ENCODE results near the gene SEC61A2.
"Not testable (repeated sequence)": the region's sequence is repeated elsewhere in the genome, so short reads cannot be mapped to it uniquely, and the experiment has no call there.

SEC61A2 gene

GRCh38 chr10:12129222-12130111 lies at the start of gene SEC61A2:
SEC61A2 (plus strand) TSS chr10:12129677; CDS start chr10:12129788, 111 bp downstream.
- DNase-seq (ENCODE audit: low read depth in 4 of 4, low spot score in 1 of 4) = peak; percentile 97 to 98 (median 98)

- no peak for DNase-seq (ENCODE audit: low read depth in 4 of 4, low spot score in 1 of 4)
Observed at GRCh38 chr10:12081470-12081869, 48.0 kb upstream of the SEC61A2 start.

- DNase-seq (ENCODE audit: low read depth in 4 of 4, low spot score in 1 of 4) = no peak
Observed at GRCh38 chr10:12081879-12082557, 47.5 kb upstream of the SEC61A2 start.

GRCh38 chr10:12088919-12089318 lies 40.6 kb upstream of the SEC61A2 start:
- DNase-seq (ENCODE audit: low read depth in 4 of 4, low spot score in 1 of 4) = no peak

GRCh38 chr10:12091421-12091820 lies 38.1 kb upstream of the SEC61A2 start:
- no peak for DNase-seq (ENCODE audit: low read depth in 4 of 4, low spot score in 1 of 4)

- DNase-seq (ENCODE audit: low read depth in 4 of 4, low spot score in 1 of 4) = not testable (repeated sequence)
Observed at GRCh38 chr10:12097361-12097760, 32.1 kb upstream of the SEC61A2 start.

GRCh38 chr10:12097791-12098190 lies 31.7 kb upstream of the SEC61A2 start:
- DNase-seq (ENCODE audit: low read depth in 4 of 4, low spot score in 1 of 4) = no peak

GRCh38 chr10:12098966-12099365 lies 30.5 kb upstream of the SEC61A2 start:
- DNase-seq (ENCODE audit: low read depth in 4 of 4, low spot score in 1 of 4) = no peak

- DNase-seq (ENCODE audit: low read depth in 4 of 4, low spot score in 1 of 4) = no peak
Observed at GRCh38 chr10:12103802-12104201, 25.7 kb upstream of the SEC61A2 start.

GRCh38 chr10:12107781-12108180 lies 21.7 kb upstream of the SEC61A2 start:
- no peak for DNase-seq (ENCODE audit: low read depth in 4 of 4, low spot score in 1 of 4)

GRCh38 chr10:12109286-12109685 lies 20.2 kb upstream of the SEC61A2 start:
- no peak for DNase-seq (ENCODE audit: low read depth in 4 of 4, low spot score in 1 of 4)

GRCh38 chr10:12111528-12111927 lies 17.9 kb upstream of the SEC61A2 start:
- no peak for DNase-seq (ENCODE audit: low read depth in 4 of 4, low spot score in 1 of 4)

GRCh38 chr10:12113627-12114026 lies 15.8 kb upstream of the SEC61A2 start:
- DNase-seq (ENCODE audit: low read depth in 4 of 4, low spot score in 1 of 4) = no peak

- DNase-seq (ENCODE audit: low read depth in 4 of 4, low spot score in 1 of 4) = no peak
Observed at GRCh38 chr10:12121673-12122072, 7.8 kb upstream of the SEC61A2 start.

GRCh38 chr10:12130237-12130872 lies 878 bp downstream of the SEC61A2 start:
- no peak for DNase-seq (ENCODE audit: low read depth in 4 of 4, low spot score in 1 of 4)

GRCh38 chr10:12135631-12136030 lies 6.2 kb downstream of the SEC61A2 start:
- no peak for DNase-seq (ENCODE audit: low read depth in 4 of 4, low spot score in 1 of 4)

- no peak for DNase-seq (ENCODE audit: low read depth in 4 of 4, low spot score in 1 of 4)
Observed at GRCh38 chr10:12140038-12140437, 10.6 kb downstream of the SEC61A2 start.

- no peak for DNase-seq (ENCODE audit: low read depth in 4 of 4, low spot score in 1 of 4)
Observed at GRCh38 chr10:12144538-12144937, 15.1 kb downstream of the SEC61A2 start.

GRCh38 chr10:12150163-12150562 lies 20.7 kb downstream of the SEC61A2 start:
- no peak for DNase-seq (ENCODE audit: low read depth in 4 of 4, low spot score in 1 of 4)

- DNase-seq (ENCODE audit: low read depth in 4 of 4, low spot score in 1 of 4) = no peak
Observed at GRCh38 chr10:12154516-12154915, 25.0 kb downstream of the SEC61A2 start.

- no peak for DNase-seq (ENCODE audit: low read depth in 4 of 4, low spot score in 1 of 4)
Observed at GRCh38 chr10:12156367-12157123, 27.1 kb downstream of the SEC61A2 start.

All from stimulated activated CD4-positive, alpha-beta T cell treated with anti-CD3 and anti-CD28 coated beads, Interleukin-1b, Interleukin-23, amount 100 ng/mL, for 24 hours (primary cell).